ENCODE data around the gene FUBP1. TPM values are rescaled to one million over a fixed set of nuclear protein-coding genes. Genes with fewer than 3 reads are reported as not detected.

The FUBP1 gene
- polyA plus RNA-seq, 3 donors, result 16.5 to 47.3 (median 16.5) TPM

DNA sequence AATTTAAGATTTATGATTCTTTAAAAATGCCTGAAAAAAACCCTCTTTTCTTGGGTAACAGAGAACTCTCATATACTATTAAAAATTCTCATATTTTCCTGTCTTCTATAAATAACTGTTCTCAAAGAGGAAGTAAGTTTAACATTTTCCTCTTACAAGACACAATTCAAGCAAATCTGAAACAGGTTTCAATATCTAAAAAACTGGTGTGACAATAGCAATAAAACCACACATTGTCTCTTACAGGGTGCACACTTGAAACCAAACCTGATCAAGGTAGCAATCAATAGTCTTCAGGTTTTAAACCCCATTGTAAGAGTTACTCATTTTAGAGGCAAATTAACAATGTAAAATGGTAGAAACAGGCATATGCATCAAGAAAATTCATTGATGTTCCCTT is 28.0 kb downstream of the FUBP1 start:
- Histone ChIP-seq H3K9ac (ENCODE audit: insufficient read depth, low read length, poor library complexity, severe bottlenecking) (no peak overlapping the region), H4K20me1 (ENCODE audit: insufficient read depth, low read length) (peaks cover 78% of the 10 kb centered on the region), H3K27ac (ENCODE audit: low read depth in 1 of 2, low read length in 2 of 2) (peak overlapping the region in 1 of 2 donors; percentile 42), H3K4me2 (replicated peaks; ENCODE audit: extremely low read depth, low read length, poor library complexity, severe bottlenecking) (no peak overlapping the region), H3K36me3 (replicated peaks in 1 of 2; ENCODE audit: control insufficient read depth in 1 of 2, insufficient read depth in 2 of 2, low read length in 2 of 2) (peaks cover 92 to 99% of the 10 kb centered on the region in 2 donors), H3K79me2 (ENCODE audit: insufficient read depth, low read length) (peaks cover 43% of the 10 kb centered on the region), H3K4me1 (ENCODE audit: control insufficient read depth in 1 of 2, insufficient read depth in 2 of 2, low read length in 2 of 2) (peaks cover 7 to 9% of the 10 kb centered on the region in 2 donors), H3K4me3 (replicated peaks in 1 of 3; ENCODE audit: low read depth in 2 of 3, low read length in 3 of 3) (no peak overlapping the region), H3K27me3 (ENCODE audit: control insufficient read depth in 2 of 2, insufficient read depth in 2 of 2, low read length in 2 of 2) (no peaks in the 10 kb centered on the region), H3K9me3 (replicated peaks in 1 of 2; ENCODE audit: control insufficient read depth in 1 of 2, insufficient read depth in 1 of 2, low read length in 2 of 2) (no peaks in the 10 kb centered on the region), H2AFZ (ENCODE audit: insufficient read depth, low read depth, low read length, poor library complexity, severe bottlenecking) (no peak overlapping the region)
- Mint-ChIP-seq H3K4me3 (no peak overlapping the region), H3K4me1 (peaks cover 14% of the 10 kb centered on the region), H3K36me3 (peaks cover 60 to 79% of the 10 kb centered on the region in 2 donors), H3K27me3 (ENCODE audit: low read depth in 3 of 3) (no peaks in the 10 kb centered on the region), H3K9me3 (no peaks in the 10 kb centered on the region), H3K27ac (peak overlapping the region in 4 of 7 donors; percentile 12 to 71 (median 36))
- DNase-seq, result no peak
- TF ChIP-seq, protein P1, sequence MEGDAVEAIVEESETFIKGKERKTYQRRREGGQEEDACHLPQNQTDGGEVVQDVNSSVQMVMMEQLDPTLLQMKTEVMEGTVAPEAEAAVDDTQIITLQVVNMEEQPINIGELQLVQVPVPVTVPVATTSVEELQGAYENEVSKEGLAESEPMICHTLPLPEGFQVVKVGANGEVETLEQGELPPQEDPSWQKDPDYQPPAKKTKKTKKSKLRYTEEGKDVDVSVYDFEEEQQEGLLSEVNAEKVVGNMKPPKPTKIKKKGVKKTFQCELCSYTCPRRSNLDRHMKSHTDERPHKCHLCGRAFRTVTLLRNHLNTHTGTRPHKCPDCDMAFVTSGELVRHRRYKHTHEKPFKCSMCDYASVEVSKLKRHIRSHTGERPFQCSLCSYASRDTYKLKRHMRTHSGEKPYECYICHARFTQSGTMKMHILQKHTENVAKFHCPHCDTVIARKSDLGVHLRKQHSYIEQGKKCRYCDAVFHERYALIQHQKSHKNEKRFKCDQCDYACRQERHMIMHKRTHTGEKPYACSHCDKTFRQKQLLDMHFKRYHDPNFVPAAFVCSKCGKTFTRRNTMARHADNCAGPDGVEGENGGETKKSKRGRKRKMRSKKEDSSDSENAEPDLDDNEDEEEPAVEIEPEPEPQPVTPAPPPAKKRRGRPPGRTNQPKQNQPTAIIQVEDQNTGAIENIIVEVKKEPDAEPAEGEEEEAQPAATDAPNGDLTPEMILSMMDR (IDR thresholded peaks at IDR 0.05), result no peak
- intact Hi-C loops (cut with micrococcal nuclease), result no loop called here

DNA sequence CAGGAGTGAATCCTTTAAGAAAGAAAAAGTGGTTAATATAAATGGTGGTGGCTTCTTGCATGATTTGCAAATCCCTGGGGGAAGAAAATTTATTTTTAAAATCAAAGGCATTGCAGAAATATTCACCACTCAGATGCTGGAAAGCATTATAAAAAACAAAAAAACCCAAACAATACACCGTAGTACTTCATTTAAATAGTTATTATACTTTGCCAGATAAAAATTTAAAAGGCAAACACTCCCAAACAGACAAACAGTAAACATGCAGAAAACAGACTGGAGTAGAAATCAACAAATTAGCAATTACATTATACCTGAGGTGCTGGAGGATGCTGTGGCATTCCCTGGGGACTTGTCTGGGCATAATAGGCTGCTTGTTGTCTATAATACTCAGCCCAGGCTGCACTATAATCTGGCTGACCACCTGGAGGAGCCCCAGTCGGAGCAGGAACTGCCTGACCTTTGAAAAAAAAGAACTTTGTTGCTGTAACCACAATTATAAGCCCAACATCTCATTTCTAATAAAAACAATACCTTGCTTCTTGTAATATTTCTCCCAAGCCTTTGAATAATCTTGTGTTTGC is 29.9 kb downstream of the FUBP1 start:
- H2AFZ ChIP-seq (ENCODE audit: insufficient read depth, low read depth, low read length, poor library complexity, severe bottlenecking), result no peak overlapping the region
- H3K9ac ChIP-seq (ENCODE audit: insufficient read depth, low read length, poor library complexity, severe bottlenecking), result no peak overlapping the region
- TF ChIP-seq, protein P1 (IDR thresholded peaks at IDR 0.05), result no peak
- WGBS (ENCODE audit: insufficient coverage), result no CpG with 5 or more reads among the region's 2 CpGs
- H3K36me3 Mint-ChIP-seq, result peaks cover 59 to 80% of the 10 kb centered on the region in 2 donors
- H3K4me3 ChIP-seq (replicated peaks in 1 of 3; ENCODE audit: low read depth in 2 of 3, low read length in 3 of 3), result no peak overlapping the region
- H3K36me3 ChIP-seq (replicated peaks in 1 of 2; ENCODE audit: control insufficient read depth in 1 of 2, insufficient read depth in 2 of 2, low read length in 2 of 2), result peaks cover 86 to 99% of the 10 kb centered on the region in 2 donors
- H3K4me2 ChIP-seq (replicated peaks; ENCODE audit: extremely low read depth, low read length, poor library complexity, severe bottlenecking), result no peak overlapping the region
- no peak for DNase-seq
- peak overlapping the region in 1 of 2 donors; percentile 7 for H3K27ac ChIP-seq (ENCODE audit: low read depth in 1 of 2, low read length in 2 of 2)
- H3K27ac Mint-ChIP-seq, result peak overlapping the region in 3 of 7 donors; percentile 1 to 37 (median 8)
- H3K9me3 ChIP-seq (replicated peaks in 1 of 2; ENCODE audit: control insufficient read depth in 1 of 2, insufficient read depth in 1 of 2, low read length in 2 of 2), result no peaks in the 10 kb centered on the region
- H3K4me1 ChIP-seq (ENCODE audit: control insufficient read depth in 1 of 2, insufficient read depth in 2 of 2, low read length in 2 of 2), result peaks cover 7 to 9% of the 10 kb centered on the region in 2 donors
- intact Hi-C loops (cut with micrococcal nuclease), result no loop called here
- H3K4me3 Mint-ChIP-seq, result no peak overlapping the region
- peaks cover 35% of the 10 kb centered on the region for H3K79me2 ChIP-seq (ENCODE audit: insufficient read depth, low read length)
- H3K4me1 Mint-ChIP-seq, result peaks cover 14% of the 10 kb centered on the region
- H3K9me3 Mint-ChIP-seq, result no peaks in the 10 kb centered on the region
- no peaks in the 10 kb centered on the region for H3K27me3 Mint-ChIP-seq (ENCODE audit: low read depth in 3 of 3)
- no peaks in the 10 kb centered on the region for H3K27me3 ChIP-seq (ENCODE audit: control insufficient read depth in 2 of 2, insufficient read depth in 2 of 2, low read length in 2 of 2)
- H4K20me1 ChIP-seq (ENCODE audit: insufficient read depth, low read length), result peaks cover 60% of the 10 kb centered on the region
